GM13977 (cell line): ENCODE data around the gene ST6GALNAC3.

Experiments
- DNase-seq: peaks from one replicate; pipeline ENCODE4 v3.0.0; 2012; ENCODE audit warnings: low spot score
- in situ Hi-C: fragments of 300-500 bp; cut with MboI; formaldehyde crosslinking; loops from one replicate; pipeline ENCODE4 v1.12.0; 2022; ENCODE audit warnings: low sequenced_read_pairs, low pct_unique_long_range_greater_than_20kb, mixed read lengths, inconsistent platforms; ENCODE audit not compliant: unreplicated experiment
- TF ChIP-seq, protein P1 (sequence below): IDR thresholded peaks from 2 replicates; pipeline ENCODE4 v1.5.1; 2012; ENCODE audit warnings: mild to moderate bottlenecking, control low read depth; ENCODE audit not compliant: insufficient read depth; ENCODE audit errors: extremely low read depth, missing control alignments

Gene ST6GALNAC3

DNA sequence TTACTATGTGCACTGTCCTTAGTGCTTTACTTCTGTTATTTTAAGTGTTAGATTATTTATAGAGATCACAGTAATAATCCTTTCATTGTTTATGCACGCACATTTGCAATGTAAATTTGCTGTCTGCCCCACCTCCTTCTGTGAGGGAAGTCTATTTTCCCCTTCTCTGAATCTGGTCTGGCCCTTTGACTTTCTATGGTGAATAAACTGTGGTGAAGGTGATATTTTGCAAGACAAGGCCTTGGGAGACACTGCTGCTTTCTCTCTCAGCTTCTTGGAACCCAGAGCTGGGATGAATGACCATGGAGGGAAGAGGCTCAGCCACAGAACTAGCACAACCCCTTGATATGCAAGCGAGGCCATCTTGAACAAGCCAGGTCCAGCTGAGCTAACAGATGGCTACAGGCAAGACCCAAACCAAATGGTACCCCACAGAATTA is 156.3 kb downstream of the ST6GALNAC3 start:
- in situ Hi-C loops = no loop called here
- TF ChIP-seq, protein P1, sequence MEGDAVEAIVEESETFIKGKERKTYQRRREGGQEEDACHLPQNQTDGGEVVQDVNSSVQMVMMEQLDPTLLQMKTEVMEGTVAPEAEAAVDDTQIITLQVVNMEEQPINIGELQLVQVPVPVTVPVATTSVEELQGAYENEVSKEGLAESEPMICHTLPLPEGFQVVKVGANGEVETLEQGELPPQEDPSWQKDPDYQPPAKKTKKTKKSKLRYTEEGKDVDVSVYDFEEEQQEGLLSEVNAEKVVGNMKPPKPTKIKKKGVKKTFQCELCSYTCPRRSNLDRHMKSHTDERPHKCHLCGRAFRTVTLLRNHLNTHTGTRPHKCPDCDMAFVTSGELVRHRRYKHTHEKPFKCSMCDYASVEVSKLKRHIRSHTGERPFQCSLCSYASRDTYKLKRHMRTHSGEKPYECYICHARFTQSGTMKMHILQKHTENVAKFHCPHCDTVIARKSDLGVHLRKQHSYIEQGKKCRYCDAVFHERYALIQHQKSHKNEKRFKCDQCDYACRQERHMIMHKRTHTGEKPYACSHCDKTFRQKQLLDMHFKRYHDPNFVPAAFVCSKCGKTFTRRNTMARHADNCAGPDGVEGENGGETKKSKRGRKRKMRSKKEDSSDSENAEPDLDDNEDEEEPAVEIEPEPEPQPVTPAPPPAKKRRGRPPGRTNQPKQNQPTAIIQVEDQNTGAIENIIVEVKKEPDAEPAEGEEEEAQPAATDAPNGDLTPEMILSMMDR = no peak
- DNase-seq = no peak

DNA sequence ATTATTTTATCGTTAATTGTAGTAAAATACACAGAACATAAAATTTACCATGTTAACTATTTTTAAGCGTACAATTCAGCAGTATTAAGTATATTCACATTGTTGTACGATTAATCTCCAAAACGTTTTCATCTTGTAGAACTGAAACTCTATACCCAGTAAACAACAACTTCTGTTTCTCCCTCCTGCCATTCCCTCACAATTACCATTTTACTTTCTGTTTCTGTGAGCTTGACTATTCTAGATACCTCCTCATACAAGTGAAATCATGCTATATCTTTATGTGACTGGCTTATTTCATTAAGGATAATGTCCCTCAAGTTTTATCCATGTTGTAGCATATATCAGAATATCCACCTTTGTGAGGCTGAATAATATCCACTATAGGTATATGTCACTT is 156.8 kb downstream of the ST6GALNAC3 start:
- DNase-seq = no peak
- in situ Hi-C loops = no loop called here
- TF ChIP-seq, protein P1 = no peak

DNA sequence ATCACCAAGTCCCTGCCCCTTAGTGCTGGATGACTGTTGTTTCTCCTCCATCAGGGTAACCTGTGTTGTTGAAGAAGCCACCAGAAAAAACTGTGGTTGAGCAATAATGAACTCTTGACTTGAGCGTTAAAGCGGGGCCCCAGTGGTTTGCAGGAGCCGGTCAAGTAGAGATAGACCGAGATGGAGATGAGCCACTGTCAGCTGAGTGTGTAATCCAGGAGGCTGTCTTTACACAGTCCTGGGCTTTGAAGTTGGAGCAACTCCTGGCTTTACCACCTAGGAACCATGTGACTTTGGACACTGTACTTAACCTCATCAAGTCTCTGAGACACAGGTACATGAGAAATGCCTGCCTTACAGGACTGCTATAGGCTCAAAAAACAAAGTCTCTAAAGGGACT is 158.1 kb downstream of the ST6GALNAC3 start:
- TF ChIP-seq, protein P1 = no peak
- DNase-seq = no peak
- in situ Hi-C loops = no loop called here

DNA sequence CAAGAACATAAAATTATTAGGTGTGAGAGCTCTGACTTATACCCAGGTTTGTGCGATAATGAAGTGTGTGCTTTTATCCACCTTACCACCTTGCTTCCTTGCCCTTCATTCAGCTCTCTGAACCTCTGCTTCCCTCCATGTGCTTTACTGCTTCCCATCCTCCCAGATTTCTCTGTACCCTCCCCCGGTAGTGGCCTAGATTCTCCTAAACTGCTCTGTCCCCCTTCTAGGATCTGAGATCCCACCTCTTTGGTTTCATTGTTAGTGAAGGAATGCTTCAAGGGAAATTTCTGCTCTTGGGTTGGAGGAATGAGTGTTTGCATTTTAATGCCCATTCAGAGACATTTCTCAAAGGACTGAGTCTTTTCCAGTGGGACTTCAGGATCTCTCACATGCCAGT is 159.5 kb downstream of the ST6GALNAC3 start:
- TF ChIP-seq, protein P1 = no peak
- DNase-seq = no peak
- in situ Hi-C loops = no loop called here

DNA sequence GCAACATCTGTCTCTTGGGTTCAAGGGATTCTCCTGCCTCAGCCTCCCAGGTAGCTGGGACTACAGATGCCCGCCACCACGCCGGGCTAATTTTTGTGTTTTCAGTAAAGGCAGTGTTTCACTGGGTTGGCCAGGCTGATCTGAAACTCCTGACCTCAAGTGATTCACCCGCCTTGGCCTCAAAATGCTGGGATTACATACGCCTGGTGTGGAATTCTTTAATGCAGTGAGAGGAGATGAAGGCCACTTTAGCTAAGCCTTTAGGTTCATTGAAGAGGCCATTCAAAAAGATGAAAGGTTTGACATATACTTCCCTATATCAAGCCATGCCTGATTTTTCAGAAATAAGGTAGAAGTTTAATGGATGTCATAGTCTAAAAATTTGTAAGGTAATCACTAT is 162.7 kb downstream of the ST6GALNAC3 start:
- no peak for DNase-seq
- in situ Hi-C loops = no loop called here
- TF ChIP-seq, protein P1 = no peak

DNA sequence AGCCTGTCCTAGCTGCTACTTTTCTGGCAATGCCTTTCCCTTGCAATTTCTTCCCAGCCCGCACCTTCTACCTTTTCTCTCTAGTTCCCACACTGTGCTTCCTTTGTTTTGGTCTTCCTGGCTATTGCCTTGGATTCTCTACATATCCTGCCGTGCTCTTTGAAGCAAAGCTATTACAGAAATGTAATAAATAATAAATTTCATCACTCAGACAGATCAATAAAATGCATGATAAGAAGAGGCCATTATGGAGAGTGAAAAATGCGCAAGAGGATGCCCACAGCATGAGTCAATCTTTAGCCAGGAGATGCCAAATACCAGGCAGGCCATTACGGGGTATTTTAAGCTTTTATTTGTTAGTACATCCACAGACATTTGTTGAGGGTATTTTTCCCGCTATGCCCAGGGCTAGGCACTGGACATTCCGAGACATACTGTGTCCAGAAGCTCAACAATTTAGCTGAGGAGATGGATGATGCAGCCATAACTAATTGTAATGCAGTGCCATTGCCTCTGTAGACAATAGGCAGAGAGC is 163.6 kb downstream of the ST6GALNAC3 start:
- in situ Hi-C loops = no loop called here
- TF ChIP-seq, protein P1 = no peak
- DNase-seq = no peak
